ENCODE results near the gene KPNA5.
A peak's percentile ranks its signal among the peaks of the same experiment; 100 is the strongest.
"Not testable (repeated sequence)": the region's sequence is repeated elsewhere in the genome, so short reads cannot be mapped to it uniquely, and the experiment has no call there.

KPNA5 gene

DNA sequence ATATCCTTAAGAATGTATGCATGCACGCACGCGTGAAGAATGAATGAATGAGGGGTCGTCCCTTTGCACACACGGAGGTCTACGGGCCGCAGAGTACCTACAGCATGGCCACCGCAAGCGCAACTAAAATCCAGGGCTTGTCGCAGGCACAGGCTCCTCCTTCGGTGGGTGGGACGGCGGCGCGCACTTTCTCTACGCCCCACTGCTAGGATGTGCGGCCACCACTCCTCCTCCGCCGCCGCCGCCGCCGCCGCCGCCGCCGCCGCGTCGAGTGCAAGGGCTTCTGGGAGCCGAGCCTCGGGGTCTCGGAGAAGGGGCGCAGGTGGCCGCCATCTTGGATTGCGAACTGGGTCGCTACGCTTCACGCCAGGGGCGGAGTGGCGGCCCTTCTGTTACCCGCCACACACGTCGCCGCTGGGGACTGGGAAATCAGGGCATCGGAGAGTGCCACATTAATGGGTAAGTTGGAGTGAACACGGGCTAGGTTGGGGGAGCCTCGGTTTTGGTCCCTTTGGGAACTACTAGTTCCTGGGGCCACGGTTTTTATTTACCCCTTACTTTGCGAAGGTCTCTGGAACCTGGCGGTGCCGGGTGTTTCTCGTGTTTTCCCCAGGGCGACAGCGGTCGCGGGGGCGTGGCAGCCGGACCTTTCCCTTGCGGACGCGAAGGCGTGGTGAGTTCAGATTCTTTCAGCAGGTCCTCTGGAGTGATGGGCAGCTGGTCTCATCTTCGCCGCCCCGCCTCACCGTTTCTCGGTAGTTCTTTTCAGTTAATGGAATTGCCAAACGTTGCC, at the start of gene KPNA5:
Gene KPNA5 (plus strand): TSS at position 332 of the 793 bp plus-strand sequence. CDS start 124 bp downstream, at position 456.
- peak; percentile 75 for DNase-seq (ENCODE audit: low spot score)

DNA sequence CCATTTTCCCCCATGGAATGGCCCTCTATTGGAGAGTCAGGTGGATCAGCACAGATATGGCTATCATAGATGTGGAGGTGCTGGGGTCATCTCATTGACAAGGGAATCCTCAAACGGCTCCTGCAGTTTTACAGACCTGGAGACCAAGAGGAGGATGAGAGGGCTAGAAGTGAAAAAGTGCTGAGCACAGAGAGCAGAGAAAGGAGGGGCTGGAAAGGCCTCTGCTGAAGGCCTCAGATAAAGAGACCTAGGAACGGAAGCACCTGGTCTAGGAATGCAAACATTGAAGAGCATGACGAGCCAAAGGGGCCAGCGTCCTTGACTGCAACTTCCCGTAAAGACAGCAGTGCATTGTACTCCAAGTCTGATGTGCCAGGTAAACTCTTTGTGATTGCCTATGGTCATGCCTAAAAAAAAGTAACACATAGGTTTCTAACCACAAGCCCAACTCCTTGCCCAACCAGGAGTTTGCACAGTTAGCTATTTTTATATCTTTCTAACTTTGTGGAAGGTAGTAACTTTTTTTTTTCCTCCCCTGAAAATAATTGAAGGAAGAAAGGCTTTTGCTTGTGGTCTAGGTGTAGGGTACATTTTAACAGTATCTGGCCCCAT, 49.5 kb upstream of the KPNA5 start:
- DNase-seq (ENCODE audit: low spot score), result no peak

DNA sequence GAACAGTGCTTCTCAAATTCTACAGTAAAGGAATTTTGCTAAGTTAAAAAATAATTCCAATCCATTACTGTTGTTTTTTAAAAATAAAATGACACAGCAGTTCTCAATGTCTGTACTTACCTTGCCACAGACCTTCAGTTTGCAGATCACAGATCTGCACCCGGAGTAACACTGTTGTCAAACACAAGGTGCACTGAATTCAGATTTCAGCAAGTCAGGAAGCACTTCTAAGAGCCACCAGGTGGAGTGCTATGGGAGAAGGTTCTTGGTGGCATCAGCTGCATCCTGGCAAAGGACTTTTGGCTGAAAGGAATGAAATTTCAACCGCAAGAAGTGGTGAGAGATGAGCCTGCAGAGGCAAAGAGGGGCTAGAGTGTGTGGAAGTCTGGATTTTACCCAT, 47.3 kb upstream of the KPNA5 start:
- no peak for DNase-seq (ENCODE audit: low spot score)

DNA sequence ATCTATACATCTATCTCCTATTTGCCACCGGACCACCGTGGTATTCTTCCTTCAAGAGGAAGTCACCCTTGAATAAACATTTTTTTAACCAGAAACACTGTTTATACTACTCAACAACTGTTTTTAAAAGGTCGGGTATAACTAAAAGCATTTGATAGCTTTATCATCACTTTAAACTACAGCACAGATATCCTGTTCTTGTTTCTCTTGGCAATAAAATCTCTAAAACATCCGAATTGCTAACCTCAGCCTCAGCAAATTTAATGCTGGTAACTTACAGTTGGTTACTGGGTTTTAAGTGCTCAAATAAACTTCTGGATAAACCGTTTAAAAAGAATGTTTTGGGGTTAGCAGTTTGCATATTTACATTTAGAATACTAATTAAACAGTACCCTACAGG, 32.9 kb upstream of the KPNA5 start:
- DNase-seq (ENCODE audit: low spot score), result no peak

DNA sequence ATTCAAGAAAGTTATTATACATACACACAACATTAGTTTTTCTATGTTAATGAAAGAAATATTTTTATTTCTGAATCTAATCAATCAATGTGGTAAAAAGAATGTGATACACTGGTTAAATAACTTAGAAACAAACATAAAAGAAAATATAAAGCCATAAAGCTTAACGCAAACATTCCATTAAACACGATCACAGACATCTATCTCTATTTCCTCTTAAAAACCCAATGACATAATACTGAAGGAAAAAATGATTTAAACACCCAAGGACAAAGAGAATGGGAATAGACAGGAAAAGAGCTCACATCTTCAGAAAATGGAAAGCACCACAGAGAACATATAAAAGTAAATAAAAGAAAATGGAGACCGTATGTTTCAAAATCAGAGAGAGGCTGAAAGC, 31.9 kb upstream of the KPNA5 start:
- no peak for DNase-seq (ENCODE audit: low spot score)

DNA sequence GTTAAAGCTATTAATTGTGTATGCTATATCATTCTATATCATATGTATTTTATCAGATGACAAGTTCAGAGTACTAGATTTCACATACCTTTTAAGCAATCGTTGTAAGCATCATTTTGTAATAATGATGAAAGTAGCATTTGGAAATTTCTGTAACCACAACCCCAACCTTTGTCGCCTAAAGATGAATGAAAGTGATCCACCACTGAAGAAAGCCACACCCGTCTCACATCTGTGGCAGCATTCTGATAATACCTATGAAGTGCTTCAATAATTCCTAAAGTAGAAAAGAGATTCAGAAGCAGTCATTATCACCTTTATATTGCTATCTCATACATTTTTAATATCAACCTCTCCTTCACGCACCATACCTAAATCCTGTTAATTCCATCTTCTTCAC, 29.1 kb upstream of the KPNA5 start:
- DNase-seq (ENCODE audit: low spot score), result no peak

DNA sequence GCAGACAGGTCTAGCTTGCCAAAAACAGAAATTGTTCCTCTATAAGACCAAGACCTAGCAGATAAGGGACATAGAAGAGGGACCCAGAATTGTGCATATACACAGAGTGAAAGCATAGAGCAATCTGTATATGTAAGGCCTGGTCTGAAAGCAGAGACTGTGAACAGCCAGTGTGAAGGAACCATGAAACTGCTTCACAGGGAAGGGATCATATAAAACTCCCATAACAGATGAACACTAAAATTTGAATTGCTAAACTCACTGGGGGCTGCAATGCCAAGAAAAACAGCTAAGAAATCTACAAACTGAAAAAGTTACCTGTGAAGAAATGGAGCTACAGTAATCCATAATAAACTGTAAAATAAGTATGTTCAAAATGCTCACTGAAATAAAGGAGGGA, 19.4 kb upstream of the KPNA5 start:
- DNase-seq (ENCODE audit: low spot score), result no peak

DNA sequence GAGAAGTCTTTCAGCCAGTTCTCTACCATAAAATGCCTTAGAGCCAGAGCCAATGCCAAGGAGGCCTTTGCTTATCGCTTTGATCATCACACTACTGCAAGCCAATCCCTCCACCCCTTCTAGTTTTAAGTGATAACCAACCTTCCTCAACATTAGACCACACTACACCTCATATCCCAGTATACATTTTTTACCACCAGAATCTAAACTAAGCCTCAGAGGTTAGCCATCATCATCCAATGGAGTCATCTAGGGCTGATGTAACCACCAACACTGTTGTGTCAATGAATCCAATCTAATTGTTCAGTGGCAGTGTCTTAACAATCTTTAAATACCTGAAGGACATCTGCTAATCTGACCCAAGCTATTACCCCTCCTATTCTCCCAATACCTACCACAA, 18.8 kb upstream of the KPNA5 start:
- DNase-seq (ENCODE audit: low spot score), result no peak

DNA sequence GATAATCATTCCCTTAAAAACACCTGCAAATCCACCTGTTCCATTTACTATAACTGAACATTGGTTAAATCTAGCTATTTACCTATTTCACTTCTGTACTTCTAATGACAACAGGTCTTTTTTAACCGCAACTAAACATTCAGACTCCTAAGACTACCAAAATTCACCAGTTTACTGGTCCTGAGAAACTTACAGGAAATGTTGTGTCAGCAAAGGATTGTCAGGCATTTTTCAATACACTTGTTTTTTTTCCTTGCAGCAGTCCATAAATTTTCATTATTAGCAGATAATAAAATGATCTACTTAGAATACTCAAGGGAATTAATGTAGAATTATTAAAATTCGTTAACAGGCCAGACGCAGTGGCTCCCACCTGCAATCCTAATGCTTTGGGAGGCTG, 17.7 kb upstream of the KPNA5 start:
- DNase-seq (ENCODE audit: low spot score), result no peak

DNA sequence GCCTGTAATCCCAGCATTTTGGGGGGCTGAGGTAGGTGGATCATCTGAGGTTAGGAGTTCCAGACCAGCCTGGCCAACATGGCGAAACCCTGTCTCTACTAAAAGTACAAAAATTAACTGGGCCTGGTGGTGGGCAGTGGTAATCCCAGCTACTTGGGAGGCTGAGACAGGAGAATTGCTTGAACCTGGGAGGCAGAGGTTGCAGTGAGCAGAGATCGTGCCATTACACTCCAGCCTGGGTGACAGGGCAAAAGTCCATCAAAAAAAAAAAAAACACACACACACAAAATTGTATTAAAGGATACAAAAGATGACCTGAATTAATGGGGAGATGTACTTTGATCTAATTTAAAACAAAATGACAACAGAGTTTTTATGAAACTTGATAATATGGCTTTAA, 16.8 kb upstream of the KPNA5 start:
- not testable (repeated sequence) for DNase-seq (ENCODE audit: low spot score)

DNA sequence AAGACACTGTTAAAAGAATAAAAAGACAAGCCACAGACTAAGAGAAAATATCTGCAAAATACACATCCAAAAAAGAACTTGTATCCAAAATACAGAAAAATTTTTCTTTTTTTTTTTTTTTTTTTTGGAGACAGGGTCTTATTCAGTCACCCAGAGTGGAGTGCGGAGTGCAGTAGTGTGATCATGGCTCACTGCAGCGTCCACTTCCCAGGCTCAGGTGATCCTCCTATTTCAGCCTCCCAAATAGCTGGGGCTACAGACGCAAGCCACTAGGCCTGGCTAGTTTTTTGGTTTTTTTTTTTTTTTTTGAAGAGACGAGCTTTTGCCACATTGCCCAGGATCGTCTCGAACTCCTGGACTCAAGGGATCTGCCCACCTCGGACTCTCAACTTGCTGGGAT, 15.5 kb upstream of the KPNA5 start:
- DNase-seq (ENCODE audit: low spot score), result no peak

DNA sequence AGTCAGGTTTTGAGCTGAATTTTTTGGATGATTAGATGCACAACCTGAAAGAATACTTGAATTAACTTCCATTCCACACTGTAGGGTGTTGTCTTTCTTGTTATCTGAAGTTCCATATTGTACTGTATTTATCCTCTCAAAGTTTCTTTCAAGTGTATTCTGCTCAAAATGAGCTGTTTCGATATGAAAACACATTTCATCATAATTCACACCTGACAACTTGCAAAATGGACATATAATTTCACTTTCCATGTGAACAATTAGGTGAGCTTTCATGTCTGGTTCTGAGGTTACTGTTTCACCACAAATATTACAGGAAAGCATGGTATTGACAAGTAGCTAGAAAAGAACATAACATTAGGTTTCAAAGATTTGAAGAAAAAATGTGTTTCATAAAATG, 14.1 kb upstream of the KPNA5 start:
- DNase-seq (ENCODE audit: low spot score), result peak; percentile 56

DNA sequence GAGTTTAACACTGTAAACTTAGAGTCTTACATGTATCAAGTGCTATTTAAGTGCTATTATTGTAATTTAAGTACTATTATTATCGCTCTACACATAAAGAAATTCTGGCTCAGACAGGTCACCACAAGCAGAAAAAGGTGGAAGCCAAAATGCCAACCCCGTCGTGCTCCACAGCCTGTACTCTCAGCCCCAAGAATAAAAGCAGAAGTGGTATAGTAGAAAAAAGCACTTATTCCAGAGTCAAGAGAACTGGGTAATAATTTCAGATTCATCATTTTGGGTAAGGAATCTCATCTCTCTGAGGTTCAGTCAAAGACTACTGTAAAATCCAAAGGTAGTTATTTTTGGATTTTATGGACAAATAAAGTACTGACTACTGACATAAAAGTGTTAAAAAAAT, 13.4 kb upstream of the KPNA5 start:
- no peak for DNase-seq (ENCODE audit: low spot score)

DNA sequence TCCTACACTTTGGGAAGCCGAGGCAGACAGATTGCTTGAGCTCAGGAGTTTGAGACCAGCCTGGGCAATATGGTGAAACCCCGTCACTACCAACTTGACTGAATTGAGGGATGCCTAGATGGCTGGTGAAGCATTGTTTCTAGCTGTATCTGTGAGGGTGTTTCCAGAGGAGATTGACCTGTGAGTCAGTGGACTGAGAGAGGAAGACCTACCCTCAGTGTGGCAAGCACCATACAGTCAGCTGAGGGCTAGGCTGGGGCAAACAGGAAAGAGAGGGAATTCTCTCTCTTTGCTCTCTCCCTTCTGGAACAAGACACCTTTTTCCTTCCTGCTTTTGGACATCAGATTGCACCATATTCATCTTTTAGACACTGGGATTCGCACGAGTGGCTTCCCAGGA, 8.7 kb upstream of the KPNA5 start:
- no peak for DNase-seq (ENCODE audit: low spot score)

DNA sequence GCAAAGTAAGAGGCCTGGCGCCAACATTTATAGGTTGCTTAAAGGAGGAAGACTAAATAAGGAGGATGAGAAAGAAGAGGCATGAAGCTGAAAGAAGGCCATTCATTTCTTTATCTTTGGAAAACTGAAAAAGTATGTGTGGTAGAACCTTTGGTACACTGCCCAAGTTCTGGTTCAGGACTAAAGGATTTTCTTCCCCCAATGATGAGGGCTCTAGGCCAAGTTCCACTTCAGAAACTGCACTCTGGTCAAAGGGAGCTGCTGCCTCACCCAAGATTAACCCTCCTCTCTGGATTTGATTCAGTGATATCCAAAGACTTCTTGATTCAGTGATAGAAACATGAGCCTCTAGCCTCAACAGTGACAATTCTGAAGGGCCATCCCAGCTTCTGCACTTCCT, 5.0 kb upstream of the KPNA5 start:
- DNase-seq (ENCODE audit: low spot score), result no peak

DNA sequence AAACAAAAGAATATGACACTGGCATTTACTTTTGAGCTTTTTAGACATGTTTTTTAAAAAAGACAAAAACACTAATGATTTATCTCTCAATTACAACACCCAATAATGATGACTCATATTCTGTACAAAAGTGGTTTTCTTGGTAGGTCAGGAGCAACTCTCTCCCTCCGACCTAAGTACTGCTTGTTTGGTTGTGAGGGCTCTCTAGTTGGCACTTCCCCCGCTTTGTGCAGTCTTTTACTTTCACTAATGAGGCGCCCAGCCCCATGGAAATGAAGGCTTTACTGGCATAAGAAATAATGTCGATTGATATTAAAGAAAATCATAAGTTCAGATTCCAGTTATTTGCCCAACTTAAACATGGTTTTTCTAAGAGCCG, 1.3 kb downstream of the KPNA5 start:
- DNase-seq (ENCODE audit: low spot score), result peak; percentile 15

DNA sequence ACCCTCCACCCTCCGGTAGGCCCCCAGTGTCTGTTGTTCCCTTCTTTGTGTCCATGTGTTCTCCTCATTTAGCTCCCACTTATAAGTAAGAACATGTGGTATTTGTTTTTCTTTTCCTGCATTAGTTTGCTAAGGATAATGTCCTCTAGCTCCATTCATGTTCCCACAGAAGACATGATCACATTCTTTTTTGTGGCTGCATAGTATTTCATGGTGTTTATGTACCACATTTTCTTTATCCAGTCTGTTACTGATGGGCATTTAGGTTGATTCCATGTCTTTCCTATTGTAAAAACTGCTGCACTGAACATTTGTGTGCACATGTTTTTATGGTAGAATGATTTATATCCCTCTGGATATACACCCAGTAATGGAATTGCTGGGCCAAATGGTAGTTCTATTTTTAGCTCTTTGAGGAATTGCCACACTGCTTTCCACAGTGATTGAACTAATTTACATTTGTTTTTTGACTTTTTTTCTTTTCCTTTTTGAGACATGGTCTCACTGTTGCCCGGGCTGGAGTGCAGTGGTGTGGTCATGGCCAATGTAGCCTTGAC, 4.5 kb downstream of the KPNA5 start:
- DNase-seq (ENCODE audit: low spot score), result no peak

DNA sequence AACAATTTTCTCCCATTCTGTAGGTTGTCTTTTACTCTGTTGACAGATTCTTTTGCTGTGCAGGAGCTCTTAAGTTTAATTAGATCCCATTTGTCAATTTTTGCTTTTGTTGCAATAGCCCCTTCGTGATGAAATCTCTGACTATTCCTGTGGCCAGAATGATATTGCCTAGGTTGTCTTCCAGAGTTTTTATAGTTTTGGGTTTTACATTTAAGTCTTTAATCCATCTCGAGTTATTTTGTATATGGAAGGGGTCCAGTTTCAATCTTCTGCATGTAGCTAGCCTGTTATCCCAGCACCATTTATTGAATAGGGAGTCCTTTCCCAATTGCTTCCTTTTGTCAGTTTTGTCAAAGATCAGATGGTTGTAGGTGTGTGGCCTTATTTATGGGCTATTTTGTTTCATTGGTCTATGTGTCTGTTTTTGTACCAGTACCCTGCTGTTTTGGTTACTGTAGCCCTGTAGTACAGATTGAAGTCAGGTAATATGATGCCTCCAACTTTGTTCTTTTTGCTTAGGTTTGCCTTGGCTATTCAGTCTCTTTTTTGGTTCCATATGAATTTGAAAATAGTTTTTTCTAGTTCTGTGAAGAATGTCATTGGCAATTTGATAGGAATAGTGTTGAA, 5.6 kb downstream of the KPNA5 start:
- not testable (repeated sequence) for DNase-seq (ENCODE audit: low spot score)

DNA sequence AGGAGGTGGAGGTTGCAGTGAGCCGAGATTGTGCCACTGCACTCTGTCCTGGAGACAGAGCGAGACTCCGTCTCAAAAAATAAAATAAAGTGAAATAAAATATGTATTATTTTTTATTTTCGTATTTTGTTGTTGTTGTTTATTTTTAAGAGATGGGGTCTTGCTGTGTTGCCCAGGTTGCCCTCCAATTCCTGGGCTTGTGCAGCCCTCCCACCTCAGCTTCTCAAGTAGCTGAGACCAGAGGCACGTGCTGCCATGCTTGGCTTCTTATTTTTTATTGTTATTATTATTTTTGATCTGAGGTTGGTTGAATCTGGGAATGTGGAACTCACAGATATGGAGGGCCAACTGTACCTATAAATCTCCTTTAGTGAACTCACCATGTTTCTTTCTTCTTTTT, 10.1 kb downstream of the KPNA5 start:
- DNase-seq (ENCODE audit: low spot score), result no peak

DNA sequence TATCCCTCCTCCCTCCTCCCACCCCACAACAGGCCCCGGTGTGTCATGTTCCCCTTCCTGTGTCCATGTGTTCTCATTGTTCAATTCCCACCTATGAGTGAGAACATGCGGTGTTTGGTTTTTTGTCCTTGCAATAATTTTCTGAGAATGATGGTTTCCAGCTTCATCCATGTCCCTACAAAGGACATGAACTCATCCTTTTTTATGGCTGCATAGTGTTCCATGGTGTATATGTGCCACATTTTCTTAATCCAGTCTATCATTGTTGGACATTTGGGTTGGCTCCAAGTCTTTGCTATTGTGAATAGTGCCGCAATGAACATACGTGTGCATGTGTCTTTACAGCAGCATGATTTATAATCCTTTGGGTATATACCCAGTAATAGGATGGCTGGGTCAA, 11.9 kb downstream of the KPNA5 start:
- DNase-seq (ENCODE audit: low spot score), result not testable (repeated sequence)

DNA sequence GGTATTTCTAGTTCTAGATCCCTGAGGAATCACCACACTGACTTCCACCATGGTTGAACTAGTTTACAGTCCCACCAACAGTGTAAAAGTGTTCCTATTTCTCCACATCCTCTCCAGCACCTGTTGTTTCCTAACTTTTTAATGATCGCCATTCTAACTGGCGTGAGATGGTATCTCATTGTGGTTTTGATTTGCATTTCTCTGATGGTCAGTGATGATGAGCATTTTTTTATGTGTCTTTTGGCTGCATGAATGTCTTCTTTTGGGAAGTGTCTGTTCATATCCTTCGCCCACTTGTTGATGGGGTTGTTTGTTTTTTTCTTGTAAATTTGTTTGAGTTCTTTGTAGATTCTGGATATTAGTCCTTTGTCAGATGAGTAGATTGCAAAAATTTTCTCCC, 12.3 kb downstream of the KPNA5 start:
- DNase-seq (ENCODE audit: low spot score), result not testable (repeated sequence)

DNA sequence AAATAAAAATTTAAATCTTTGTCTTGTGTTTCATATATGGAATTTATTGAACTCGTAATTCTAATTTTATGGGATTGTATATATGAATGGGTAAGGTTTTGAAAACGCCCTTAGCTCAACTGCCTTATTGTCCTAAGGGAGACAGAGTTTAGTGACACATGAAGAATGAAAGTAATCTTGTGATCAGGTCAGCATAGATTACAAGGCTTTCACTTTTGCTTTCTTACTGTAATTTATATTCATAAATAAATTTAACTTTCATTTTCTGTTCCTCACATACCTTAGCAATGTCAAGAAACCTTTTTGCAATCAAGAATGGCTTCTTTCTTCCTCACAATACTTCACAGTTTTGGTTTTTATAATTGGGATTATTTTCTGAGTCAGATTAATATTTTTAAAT, 14.4 kb downstream of the KPNA5 start:
- DNase-seq (ENCODE audit: low spot score), result no peak

DNA sequence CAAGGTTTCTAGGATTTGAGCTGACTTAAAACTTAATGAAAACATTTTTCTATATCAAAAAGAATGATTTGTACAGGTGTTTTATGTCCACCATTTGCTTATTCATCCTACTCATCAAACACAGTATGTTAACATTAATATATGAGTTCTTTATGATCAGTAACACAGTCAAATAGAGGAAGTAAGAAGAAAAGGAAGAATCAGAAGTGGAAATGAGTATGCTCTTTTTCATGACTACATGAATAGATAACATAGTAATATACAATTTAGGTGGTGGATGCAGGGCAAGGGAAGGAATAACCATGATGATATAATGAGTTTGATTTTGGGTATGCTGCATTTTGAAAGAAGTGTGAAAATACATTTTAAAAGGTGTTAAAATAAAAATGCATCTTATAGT, 16.5 kb downstream of the KPNA5 start:
- DNase-seq (ENCODE audit: low spot score), result no peak
